Ishikawa (cell line): ENCODE data around the gene TARS3.

Source experiments
- MAX ChIP-seq: IDR thresholded peaks from 2 replicates; pipeline ENCODE4 v1.6.1; 2012
- RAD21 ChIP-seq: IDR thresholded peaks from 2 replicates; pipeline ENCODE4 v1.6.1; 2012; ENCODE audit warnings: low read depth
- REST ChIP-seq: IDR thresholded peaks from 2 replicates; pipeline ENCODE4 v1.6.1; 2012; ENCODE audit warnings: low read depth, mild to moderate bottlenecking
- ZBTB7A ChIP-seq: IDR thresholded peaks from 2 replicates; pipeline ENCODE4 v1.6.1; 2012; ENCODE audit warnings: low read depth

- no peak for TF ChIP-seq ZBTB7A
- no peak for TF ChIP-seq REST
- no peak for TF ChIP-seq RAD21
- TF ChIP-seq MAX = no peak
Observed at GRCh38 chr15:101618851-101619614, 105.2 kb downstream of the TARS3 start.
